SH-SY5Y (cell line): ENCODE measurements around the gene RGP1.

ENCODE experiments used
- GATA2 ChIP-seq: IDR thresholded peaks from 2 replicates; pipeline ENCODE4 v1.6.1; 2011; ENCODE audit warnings: mild to moderate bottlenecking, low read depth, low read length
- GATA3 ChIP-seq: IDR thresholded peaks from 2 replicates; pipeline ENCODE4 v1.6.1; 2011; ENCODE audit warnings: low read depth, mild to moderate bottlenecking, low read length, moderate library complexity

DNA sequence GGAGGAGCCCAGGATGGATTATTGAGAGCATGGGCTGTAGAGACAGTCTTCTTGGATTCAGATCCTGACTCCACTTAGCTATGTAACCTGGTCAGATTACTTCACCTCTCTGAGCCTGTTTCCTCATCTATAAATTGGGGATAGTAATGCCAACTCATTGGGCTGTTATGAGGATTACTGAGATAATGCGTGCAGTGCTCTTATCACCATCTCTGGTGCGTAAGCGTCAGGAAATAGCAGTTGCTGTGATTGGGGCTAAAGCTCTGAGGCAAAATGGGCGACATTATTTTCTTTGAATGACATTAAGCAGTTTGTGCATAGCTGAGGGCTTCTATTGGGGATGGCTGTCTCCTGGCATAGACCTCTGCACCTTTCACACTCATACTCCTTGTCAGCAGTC lies 6.0 kb downstream of the RGP1 start:
- TF ChIP-seq GATA3 = no peak
- no peak for TF ChIP-seq GATA2
